SK-N-SH treated with all-trans-retinoic acid at 6 μM for 48 hours (cell line): ENCODE results near the gene PEX7.
"Not testable (repeated sequence)": the region's sequence is repeated elsewhere in the genome, so short reads cannot be mapped to it uniquely, and the experiment has no call there.

ENCODE experiments used
- ATAC-seq: fragments of 200-7000 bp; cut with Tn5 transposase; 3 replicates; pipeline ENCODE4 v1.9.1; 2020; ENCODE audit warnings: mild to moderate bottlenecking, moderate library complexity
- BACH2 ChIP-seq: fragments of 250-450 bp; sonication (Bioruptor Pico); IDR thresholded peaks from 2 replicates; pipeline ENCODE4 v1.9.0; 2021; ENCODE audit warnings: mild to moderate bottlenecking, borderline replicate concordance
- CREB5 ChIP-seq: fragments of 250-450 bp; sonication (Bioruptor Pico); IDR thresholded peaks from 2 replicates; pipeline ENCODE4 v1.5.1; 2020; ENCODE audit warnings: low read depth, mild to moderate bottlenecking, moderate library complexity
- CSDC2 ChIP-seq: fragments of 250-450 bp; sonication (Bioruptor Pico); IDR thresholded peaks from 2 replicates; pipeline ENCODE4 v1.5.0; 2020; ENCODE audit warnings: mild to moderate bottlenecking, moderate library complexity
- CSRNP3 ChIP-seq: fragments of 250-450 bp; sonication (Bioruptor Pico); IDR thresholded peaks from 2 replicates; pipeline ENCODE4 v1.5.1; 2021; ENCODE audit warnings: mild to moderate bottlenecking, moderate library complexity
- ESRRG ChIP-seq: fragments of 250-450 bp; sonication (Bioruptor Pico); IDR thresholded peaks from 2 replicates; pipeline ENCODE4 v1.6.1; 2021; ENCODE audit warnings: mild to moderate bottlenecking
- GLIS3 ChIP-seq: fragments of 250-450 bp; sonication (Bioruptor Pico); IDR thresholded peaks from 2 replicates; pipeline ENCODE4 v1.5.0; 2020; ENCODE audit warnings: mild to moderate bottlenecking, moderate library complexity
- ISL1 ChIP-seq: fragments of 250-450 bp; sonication (Bioruptor Pico); IDR thresholded peaks from 2 replicates; pipeline ENCODE4 v2.1.2; 2022; ENCODE audit warnings: mild to moderate bottlenecking, moderate library complexity
- OSR1 ChIP-seq: fragments of 250-450 bp; sonication (Bioruptor Pico); IDR thresholded peaks from 2 replicates; pipeline ENCODE4 v1.8.0; 2022; ENCODE audit warnings: moderate library complexity, mild to moderate bottlenecking, inconsistent platforms
- POU6F1 ChIP-seq: fragments of 250-450 bp; sonication (Bioruptor Pico); IDR thresholded peaks from 2 replicates; pipeline ENCODE4 v1.8.0; 2021; ENCODE audit warnings: low read depth, mild to moderate bottlenecking, moderate library complexity, borderline replicate concordance
- PPARA ChIP-seq: fragments of 250-450 bp; sonication (Bioruptor Pico); IDR thresholded peaks from 2 replicates; pipeline ENCODE4 v1.5.0; 2020; ENCODE audit warnings: mild to moderate bottlenecking, borderline replicate concordance
- RARB ChIP-seq: fragments of 250-450 bp; sonication (Bioruptor Pico); IDR thresholded peaks from 2 replicates; pipeline ENCODE4 v1.8.0; 2021; ENCODE audit warnings: mild to moderate bottlenecking, moderate library complexity
- TCF4 ChIP-seq: fragments of 250-450 bp; sonication (Bioruptor Pico); IDR thresholded peaks from 2 replicates; pipeline ENCODE4 v1.8.0; 2021; ENCODE audit warnings: mild to moderate bottlenecking, moderate library complexity, borderline replicate concordance
- TOX ChIP-seq: fragments of 250-450 bp; sonication (Bioruptor Pico); IDR thresholded peaks from 2 replicates; pipeline ENCODE4 v1.8.0; 2021; ENCODE audit warnings: mild to moderate bottlenecking, moderate library complexity, borderline replicate concordance
- ZC3H10 ChIP-seq: fragments of 250-450 bp; sonication (Bioruptor Pico); IDR thresholded peaks from 2 replicates; pipeline ENCODE4 v1.5.1; 2021; ENCODE audit warnings: mild to moderate bottlenecking, moderate library complexity
- ZFP3 ChIP-seq: fragments of 250-450 bp; sonication (Bioruptor Pico); IDR thresholded peaks from 2 replicates; pipeline ENCODE4 v1.5.0; 2020; ENCODE audit warnings: mild to moderate bottlenecking, moderate library complexity
- ZNF565 ChIP-seq: fragments of 450-650 bp; formaldehyde crosslinking; conservative IDR thresholded peaks from 2 replicates; pipeline ENCODE4 v1.5.0; 2020; ENCODE audit warnings: low read depth, mild to moderate bottlenecking, moderate library complexity
- ZNF70 ChIP-seq: fragments of 450-650 bp; formaldehyde crosslinking; IDR thresholded peaks from 2 replicates; pipeline ENCODE4 v1.5.0; 2020; ENCODE audit warnings: mild to moderate bottlenecking, moderate library complexity
- ZNF8 ChIP-seq: fragments of 450-650 bp; formaldehyde crosslinking; IDR thresholded peaks from 2 replicates; pipeline ENCODE4 v1.5.0; 2020; ENCODE audit warnings: mild to moderate bottlenecking, moderate library complexity
- TF ChIP-seq, protein P1 (sequence below): fragments of 250-450 bp; sonication (Bioruptor Pico); IDR thresholded peaks from 2 replicates; pipeline ENCODE4 v1.5.0; 2020; ENCODE audit warnings: mild to moderate bottlenecking, moderate library complexity
- TF ChIP-seq, protein P2 (sequence below): fragments of 250-450 bp; sonication (Bioruptor Pico); IDR thresholded peaks from 2 replicates; pipeline ENCODE4 v1.8.0; 2020; ENCODE audit warnings: mild to moderate bottlenecking, moderate library complexity, borderline replicate concordance

PEX7 gene

DNA sequence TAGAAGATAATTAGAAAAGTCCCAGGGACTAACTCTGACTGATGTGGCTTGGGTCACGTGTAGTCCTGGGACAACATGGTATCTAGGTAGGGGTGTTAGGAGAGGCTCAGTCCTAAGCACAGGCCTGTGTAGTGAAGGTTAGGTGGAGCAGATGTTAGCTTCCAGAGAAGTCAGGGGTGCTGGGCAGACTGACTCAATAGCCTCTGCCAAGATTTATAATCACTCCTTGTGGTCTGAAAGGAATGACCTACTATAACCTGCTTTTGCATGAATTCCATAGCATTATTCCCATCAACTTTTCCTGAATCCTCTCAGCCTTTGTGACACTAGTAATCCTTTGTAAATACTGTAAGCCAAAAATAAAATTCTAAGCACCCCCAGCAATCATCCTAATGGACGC, 10.2 kb upstream of the PEX7 start:
- TF ChIP-seq BACH2 = no peak
- no peak for TF ChIP-seq TCF4 (CRISPR knock-in tag)
- TF ChIP-seq, protein P1, sequence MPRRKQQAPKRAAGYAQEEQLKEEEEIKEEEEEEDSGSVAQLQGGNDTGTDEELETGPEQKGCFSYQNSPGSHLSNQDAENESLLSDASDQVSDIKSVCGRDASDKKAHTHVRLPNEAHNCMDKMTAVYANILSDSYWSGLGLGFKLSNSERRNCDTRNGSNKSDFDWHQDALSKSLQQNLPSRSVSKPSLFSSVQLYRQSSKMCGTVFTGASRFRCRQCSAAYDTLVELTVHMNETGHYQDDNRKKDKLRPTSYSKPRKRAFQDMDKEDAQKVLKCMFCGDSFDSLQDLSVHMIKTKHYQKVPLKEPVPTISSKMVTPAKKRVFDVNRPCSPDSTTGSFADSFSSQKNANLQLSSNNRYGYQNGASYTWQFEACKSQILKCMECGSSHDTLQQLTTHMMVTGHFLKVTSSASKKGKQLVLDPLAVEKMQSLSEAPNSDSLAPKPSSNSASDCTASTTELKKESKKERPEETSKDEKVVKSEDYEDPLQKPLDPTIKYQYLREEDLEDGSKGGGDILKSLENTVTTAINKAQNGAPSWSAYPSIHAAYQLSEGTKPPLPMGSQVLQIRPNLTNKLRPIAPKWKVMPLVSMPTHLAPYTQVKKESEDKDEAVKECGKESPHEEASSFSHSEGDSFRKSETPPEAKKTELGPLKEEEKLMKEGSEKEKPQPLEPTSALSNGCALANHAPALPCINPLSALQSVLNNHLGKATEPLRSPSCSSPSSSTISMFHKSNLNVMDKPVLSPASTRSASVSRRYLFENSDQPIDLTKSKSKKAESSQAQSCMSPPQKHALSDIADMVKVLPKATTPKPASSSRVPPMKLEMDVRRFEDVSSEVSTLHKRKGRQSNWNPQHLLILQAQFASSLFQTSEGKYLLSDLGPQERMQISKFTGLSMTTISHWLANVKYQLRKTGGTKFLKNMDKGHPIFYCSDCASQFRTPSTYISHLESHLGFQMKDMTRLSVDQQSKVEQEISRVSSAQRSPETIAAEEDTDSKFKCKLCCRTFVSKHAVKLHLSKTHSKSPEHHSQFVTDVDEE (CRISPR knock-in tag) = no peak
- TF ChIP-seq ESRRG (CRISPR knock-in tag) = no peak
- no peak for TF ChIP-seq ZFP3 (CRISPR knock-in tag)
- no peak for TF ChIP-seq RARB (CRISPR knock-in tag)
- no peak for TF ChIP-seq ISL1 (CRISPR knock-in tag)
- TF ChIP-seq CREB5 (CRISPR knock-in tag) = no peak
- TF ChIP-seq ZNF8 = no peak
- no peak for TF ChIP-seq CSRNP3 (CRISPR knock-in tag)
- no peak for TF ChIP-seq PPARA (CRISPR knock-in tag)
- no peak for TF ChIP-seq TOX (CRISPR knock-in tag)
- no peak for TF ChIP-seq POU6F1 (CRISPR knock-in tag)
- no peak for TF ChIP-seq ZC3H10 (CRISPR knock-in tag)
- TF ChIP-seq ZNF70 (CRISPR knock-in tag) = no peak
- no peak for TF ChIP-seq OSR1 (CRISPR knock-in tag)

GRCh38 chr6:136815608-136816007, 6.8 kb upstream of the PEX7 start:
- not testable (repeated sequence) for ATAC-seq

More for the DNA sequence above, 10.2 kb upstream of the PEX7 start:
- no peak; the same call in 2 of the 3 replicates for ATAC-seq

DNA sequence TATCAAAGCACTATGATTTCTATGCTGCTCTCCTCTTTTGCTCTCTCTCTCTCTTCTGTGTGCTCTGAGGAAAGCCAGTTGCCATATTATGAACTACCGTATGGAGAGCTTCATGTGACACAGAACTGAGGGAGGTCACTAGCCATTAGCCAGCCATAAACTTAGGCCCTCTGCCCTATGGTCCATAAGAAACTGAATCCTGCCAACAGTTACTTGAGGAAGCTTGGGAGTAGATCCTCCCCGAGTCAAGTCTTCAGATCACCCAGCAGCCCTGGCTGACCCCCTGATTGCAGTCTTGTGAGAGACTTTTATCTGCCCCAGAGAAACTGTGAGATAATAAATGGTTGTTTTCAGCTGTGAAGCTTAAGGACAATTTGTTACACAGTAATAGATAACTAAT, 5.7 kb upstream of the PEX7 start:
- ATAC-seq = no peak
- no peak for TF ChIP-seq OSR1 (CRISPR knock-in tag)
- no peak for TF ChIP-seq TOX (CRISPR knock-in tag)
- no peak for TF ChIP-seq ESRRG (CRISPR knock-in tag)
- TF ChIP-seq BACH2 = no peak
- no peak for TF ChIP-seq ZNF70 (CRISPR knock-in tag)
- no peak for TF ChIP-seq PPARA (CRISPR knock-in tag)
- no peak for TF ChIP-seq RARB (CRISPR knock-in tag)
- no peak for TF ChIP-seq ZNF565 (CRISPR knock-in tag)
- TF ChIP-seq TCF4 (CRISPR knock-in tag) = no peak
- no peak for TF ChIP-seq CSDC2 (CRISPR knock-in tag)

DNA sequence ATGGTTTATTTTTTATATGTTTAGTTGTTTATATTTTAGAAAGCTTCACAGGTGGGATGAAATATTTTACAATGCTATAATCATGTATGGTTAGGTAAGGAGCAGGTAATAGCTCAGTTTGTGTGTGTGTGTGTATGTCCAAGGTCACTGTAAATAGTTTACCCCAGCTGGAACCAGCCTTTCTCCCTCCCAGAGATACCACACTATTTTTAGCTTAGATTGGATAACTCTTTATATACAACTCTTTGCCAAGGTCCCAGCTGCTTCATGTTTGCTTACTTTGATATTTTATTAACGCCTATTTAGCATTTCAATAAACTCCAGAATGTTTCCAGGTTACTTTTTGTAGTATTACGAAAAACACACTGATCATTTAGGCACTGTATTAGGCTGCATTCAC, 1.8 kb upstream of the PEX7 start:
- ATAC-seq = no peak
- TF ChIP-seq BACH2 (no peak), ZC3H10 (CRISPR knock-in tag) (no peak), CSRNP3 (CRISPR knock-in tag) (no peak), CREB5 (CRISPR knock-in tag) (no peak), GLIS3 (CRISPR knock-in tag) (no peak), ZNF70 (CRISPR knock-in tag) (no peak), ESRRG (CRISPR knock-in tag) (no peak), ZNF565 (CRISPR knock-in tag) (no peak)
- TF ChIP-seq, protein P1 (CRISPR knock-in tag) = no peak
- TF ChIP-seq, protein P2, sequence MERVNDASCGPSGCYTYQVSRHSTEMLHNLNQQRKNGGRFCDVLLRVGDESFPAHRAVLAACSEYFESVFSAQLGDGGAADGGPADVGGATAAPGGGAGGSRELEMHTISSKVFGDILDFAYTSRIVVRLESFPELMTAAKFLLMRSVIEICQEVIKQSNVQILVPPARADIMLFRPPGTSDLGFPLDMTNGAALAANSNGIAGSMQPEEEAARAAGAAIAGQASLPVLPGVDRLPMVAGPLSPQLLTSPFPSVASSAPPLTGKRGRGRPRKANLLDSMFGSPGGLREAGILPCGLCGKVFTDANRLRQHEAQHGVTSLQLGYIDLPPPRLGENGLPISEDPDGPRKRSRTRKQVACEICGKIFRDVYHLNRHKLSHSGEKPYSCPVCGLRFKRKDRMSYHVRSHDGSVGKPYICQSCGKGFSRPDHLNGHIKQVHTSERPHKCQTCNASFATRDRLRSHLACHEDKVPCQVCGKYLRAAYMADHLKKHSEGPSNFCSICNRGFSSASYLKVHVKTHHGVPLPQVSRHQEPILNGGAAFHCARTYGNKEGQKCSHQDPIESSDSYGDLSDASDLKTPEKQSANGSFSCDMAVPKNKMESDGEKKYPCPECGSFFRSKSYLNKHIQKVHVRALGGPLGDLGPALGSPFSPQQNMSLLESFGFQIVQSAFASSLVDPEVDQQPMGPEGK (CRISPR knock-in tag) = no peak
